Small intestine (tissue), 7 donors: ENCODE measurements around the gene PACRG. TPM values are rescaled to one million over a fixed set of nuclear protein-coding genes. Genes with fewer than 3 reads are reported as not detected.

Source experiments
- DNase-seq, 2 donors: peaks; one replicate each; pipeline versions ENCODE4 v3.0.0 to v3.0.0-alpha.2; 2013
- FAIRE-seq: peaks from 2 replicates; lab custom pipeline; 2012; peaks lifted over from hg19 to GRCh38; lab: Jason Lieb, UNC
- H3K27ac ChIP-seq, 3 donors: one replicate each; pipeline ENCODE4 v1.5.1; 2013; ENCODE audit warnings: low read length in 2 of 3, mild to moderate bottlenecking in 2 of 3, control low read depth in 1 of 3, inconsistent platforms in 1 of 3, low read depth in 1 of 3, moderate library complexity in 1 of 3
- H3K27me3 ChIP-seq, 3 donors: one replicate each; pipeline ENCODE4 v1.6.1; 2013; ENCODE audit warnings: low read length in 3 of 3, inconsistent platforms in 1 of 3; ENCODE audit not compliant: control insufficient read depth in 3 of 3, insufficient read depth in 3 of 3
- H3K36me3 ChIP-seq, 3 donors: one replicate each; pipeline ENCODE4 v1.6.1; 2013; ENCODE audit warnings: low read length in 3 of 3, inconsistent platforms in 1 of 3, low read depth in 1 of 3, mild to moderate bottlenecking in 1 of 3, moderate library complexity in 1 of 3; ENCODE audit not compliant: control insufficient read depth in 3 of 3, insufficient read depth in 2 of 3
- H3K4me1 ChIP-seq, 3 donors: one replicate each; pipeline ENCODE4 v1.6.1; 2013; ENCODE audit warnings: low read length in 2 of 3, inconsistent platforms in 1 of 3, low read depth in 1 of 3, mild to moderate bottlenecking in 1 of 3, moderate library complexity in 1 of 3; ENCODE audit not compliant: control insufficient read depth in 3 of 3, insufficient read depth in 2 of 3
- H3K4me3 ChIP-seq, 3 donors: one replicate each; pipeline ENCODE4 v1.5.1; 2013; ENCODE audit warnings: low read length in 3 of 3, control low read depth in 1 of 3, inconsistent platforms in 1 of 3, low read depth in 1 of 3, mild to moderate bottlenecking in 1 of 3, moderate library complexity in 1 of 3
- H3K9me3 ChIP-seq, 2 donors: one replicate each; pipeline ENCODE4 v1.6.1; 2013; ENCODE audit warnings: low read depth in 1 of 2, low read length in 1 of 2; ENCODE audit not compliant: control insufficient read depth in 2 of 2, insufficient read depth in 1 of 2
- WGBS, 3 donors: extraction: QIAGEN DNeasy Blood & Tissue Kit; methylation state at CpG; one replicate each; pipeline ENCODE4 v1.1.7; 2013; 5-methylcytosine and 5-hydroxymethylcytosine counted together
- polyA plus RNA-seq, 4 donors: library from polyadenylated mRNA; stranded (reverse) in 3 of 4; unstranded in 1 of 4; fragments of 200-250 nt in 3 of 4; fragments of 120-200 nt in 1 of 4; gene quantifications; one replicate each; pipeline versions ENCODE4 v1.2.1 to v1.2.3, GENCODE V29; 2013
- donor health status: healthy with polysubstance abuse.
- donor health status: control.
- donor health status: control.
- donor health status: Bipolar disorder and iron deficiency.
- donor health status: healthy.

PACRG gene
- polyA plus RNA-seq, 4 donors = 0.49 to 1.5 TPM; not detected in 2

DNA sequence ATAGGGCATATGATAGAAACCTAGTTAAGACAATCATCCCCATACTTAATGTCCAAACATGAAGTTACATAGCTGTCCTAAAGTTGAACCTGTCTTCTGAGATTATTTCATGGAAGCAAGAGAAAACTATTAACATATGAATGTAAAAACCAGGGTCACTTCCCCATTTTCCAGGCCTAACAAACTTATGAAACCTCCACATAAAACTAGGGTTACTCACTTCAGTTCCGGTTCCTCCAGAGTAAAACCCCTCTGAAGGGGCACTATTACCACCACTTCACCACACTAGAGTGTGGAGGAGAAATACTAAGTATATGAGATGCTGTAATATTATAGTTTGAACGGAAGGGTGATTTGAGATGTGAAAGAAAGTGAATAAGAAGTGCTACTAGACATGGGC, 15.1 kb upstream of the PACRG start:
- Histone ChIP-seq H3K27ac (no peak overlapping the region), H3K4me3 (no peak overlapping the region), H3K27me3 (no peaks in the 10 kb centered on the region), H3K4me1 (no peaks in the 10 kb centered on the region), H3K36me3 (no peaks in the 10 kb centered on the region), H3K9me3 (peaks cover 0 to 4% of the 10 kb centered on the region in 2 donors)
- DNase-seq (no peak), FAIRE-seq (no peak)
- 91 to 99% (median 92%) methylated on average over 2 of the region's 2 CpGs for WGBS, 3 donors

DNA sequence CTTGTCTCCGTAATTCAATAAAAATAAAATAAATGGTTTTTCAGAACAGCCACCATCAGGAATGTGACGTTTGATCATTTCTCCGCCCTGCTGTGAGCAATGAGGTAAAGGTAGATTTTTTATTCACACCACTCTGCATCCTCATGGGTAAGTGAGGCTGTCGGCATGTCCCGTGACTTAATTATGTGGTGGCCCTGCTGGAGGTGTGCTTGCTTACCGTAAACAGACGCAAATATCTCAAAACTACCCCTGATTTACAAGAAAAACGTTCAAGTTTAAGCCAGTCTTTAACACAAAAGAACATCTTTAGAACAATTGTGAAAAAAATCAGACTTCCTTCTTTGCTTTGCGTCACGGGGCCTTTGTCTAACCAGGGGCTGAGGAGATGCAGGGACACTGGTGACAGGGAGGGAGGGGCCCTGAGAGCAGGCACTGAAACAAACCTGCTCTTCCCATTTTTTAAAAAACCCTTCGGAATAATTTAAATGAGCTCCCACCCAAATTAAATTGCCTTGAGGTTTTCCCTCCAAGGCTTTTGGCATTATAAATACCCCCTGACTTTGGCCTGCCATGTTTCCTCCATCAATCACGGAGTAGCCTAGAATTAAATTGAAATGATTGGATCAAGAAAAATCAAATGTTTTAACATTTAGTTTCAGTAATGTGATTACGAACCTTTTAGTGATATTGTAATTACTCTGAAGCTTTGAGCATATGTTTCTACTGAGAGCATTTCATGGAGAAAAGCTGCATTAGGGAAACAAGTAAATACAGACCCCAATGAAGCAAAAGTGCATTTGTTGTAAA, 13.6 kb upstream of the PACRG start:
- no peak overlapping the region for H3K27ac ChIP-seq
- FAIRE-seq (no peak), DNase-seq (no peak)
- no peak overlapping the region for H3K4me3 ChIP-seq
- H3K36me3 ChIP-seq = no peaks in the 10 kb centered on the region
- peaks cover 0 to 4% of the 10 kb centered on the region in 2 donors for H3K9me3 ChIP-seq
- no peaks in the 10 kb centered on the region for H3K4me1 ChIP-seq
- WGBS, 3 donors = 79 to 87% (median 81%) methylated on average over 13 of the region's 13 CpGs
- no peaks in the 10 kb centered on the region for H3K27me3 ChIP-seq

DNA sequence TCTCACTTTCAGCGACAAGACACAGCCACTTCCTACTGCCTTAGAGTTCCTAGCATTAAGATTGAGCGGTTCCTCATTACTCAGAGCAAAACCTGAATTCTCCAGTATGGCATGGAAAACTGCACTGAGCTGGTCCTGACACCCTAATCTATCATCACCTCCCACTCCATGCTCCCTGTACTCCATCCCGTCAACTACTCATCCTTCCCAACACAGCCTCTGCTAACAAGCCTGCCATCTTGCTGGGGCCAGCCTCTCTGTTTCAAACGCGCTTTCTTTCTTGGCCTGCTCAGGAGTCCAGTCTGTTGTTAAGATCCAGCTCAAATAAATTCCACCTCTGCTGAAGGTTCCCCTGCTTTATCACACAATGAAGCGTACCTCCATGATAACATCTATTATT, 12.2 kb upstream of the PACRG start:
- Histone ChIP-seq H3K27me3 (no peaks in the 10 kb centered on the region), H3K27ac (no peak overlapping the region), H3K4me1 (no peaks in the 10 kb centered on the region), H3K36me3 (no peaks in the 10 kb centered on the region), H3K9me3 (peaks cover 0 to 4% of the 10 kb centered on the region in 2 donors), H3K4me3 (no peak overlapping the region)
- 94 to 95% (median 94%) methylated on average over 6 of the region's 6 CpGs for whole genome bisulfite sequencing, 3 donors
- FAIRE-seq (no peak), DNase-seq (no peak)

DNA sequence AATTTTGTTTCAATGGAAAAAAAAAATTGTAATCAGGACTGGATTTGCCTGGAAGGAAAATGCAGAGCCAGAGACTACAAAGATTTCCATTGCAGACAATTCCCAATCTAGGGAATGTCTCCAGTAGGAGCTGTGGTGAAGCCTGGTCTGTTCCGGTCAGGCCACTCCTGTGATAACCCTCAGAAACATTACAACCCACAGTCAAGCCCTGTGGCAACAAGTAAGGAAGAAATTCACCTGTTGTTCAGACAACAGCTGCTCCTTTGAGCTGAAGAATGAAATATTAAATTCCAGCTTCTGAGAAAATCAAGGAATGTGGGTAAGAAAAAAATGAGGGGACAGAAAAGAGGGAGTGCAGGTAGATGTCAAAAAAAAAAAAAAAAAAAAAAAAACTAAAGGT, 8.2 kb upstream of the PACRG start:
- Histone ChIP-seq H3K4me1 (peaks cover 0 to 4% (median 0%) of the 10 kb centered on the region in 3 donors), H3K27me3 (no peaks in the 10 kb centered on the region), H3K4me3 (no peak overlapping the region), H3K9me3 (peaks cover 0 to 4% of the 10 kb centered on the region in 2 donors), H3K27ac (no peak overlapping the region), H3K36me3 (no peaks in the 10 kb centered on the region)
- FAIRE-seq (no peak), DNase-seq (no peak)
- WGBS, 3 donors = 85 to 96% (median 89%) methylated on average over 1 of the region's 1 CpG

DNA sequence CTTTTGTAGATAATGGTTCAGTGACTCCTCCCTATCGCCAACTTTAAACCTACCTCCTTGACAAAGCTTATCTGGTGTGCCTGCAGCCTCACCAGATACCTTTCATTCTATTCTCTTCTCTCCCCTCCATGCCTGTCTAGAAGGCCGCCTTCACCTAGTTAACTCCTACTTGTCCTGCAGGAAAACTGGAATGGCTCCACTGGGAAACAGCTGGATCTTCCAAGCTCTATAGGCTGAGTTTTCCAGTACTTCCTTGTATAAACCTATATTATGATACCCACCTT, 6.4 kb upstream of the PACRG start:
- WGBS, 3 donors = 94 to 99% (median 97%) methylated on average over 2 of the region's 2 CpGs
- peaks cover 2 to 8% (median 5%) of the 10 kb centered on the region in 3 donors for H3K4me1 ChIP-seq
- H3K27ac ChIP-seq = no peak overlapping the region
- peaks cover 0 to 4% of the 10 kb centered on the region in 2 donors for H3K9me3 ChIP-seq
- H3K36me3 ChIP-seq = no peaks in the 10 kb centered on the region
- no peak overlapping the region for H3K4me3 ChIP-seq
- DNase-seq (no peak), FAIRE-seq (no peak)
- no peaks in the 10 kb centered on the region for H3K27me3 ChIP-seq

DNA sequence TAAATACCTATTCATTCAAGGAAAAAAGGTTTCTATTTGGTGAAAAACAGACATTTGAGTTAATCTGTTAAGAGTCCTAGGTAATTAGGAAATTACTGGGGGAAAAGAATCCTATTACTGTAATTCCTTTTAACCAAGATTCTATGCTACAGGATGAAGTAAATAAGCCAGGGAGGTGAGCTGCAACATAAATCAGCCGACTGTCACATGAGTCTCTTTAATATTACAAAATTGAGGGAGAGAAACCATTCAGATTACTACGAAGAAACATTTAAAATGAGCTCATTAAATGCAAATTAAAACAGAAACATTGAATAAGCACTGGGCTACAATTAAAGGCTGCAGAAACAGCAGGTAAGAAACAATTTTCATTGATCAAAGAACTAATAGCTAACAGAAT, 5.5 kb upstream of the PACRG start:
- H3K27ac ChIP-seq = no peak overlapping the region
- H3K4me3 ChIP-seq = no peak overlapping the region
- no peak for FAIRE-seq
- H3K36me3 ChIP-seq = no peaks in the 10 kb centered on the region
- H3K4me1 ChIP-seq = peaks cover 2 to 10% (median 5%) of the 10 kb centered on the region in 3 donors
- peaks cover 0 to under 1% of the 10 kb centered on the region in 2 donors for H3K9me3 ChIP-seq
- H3K27me3 ChIP-seq = no peaks in the 10 kb centered on the region
- WGBS, 3 donors = 77 to 91% (median 88%) methylated on average over 2 of the region's 2 CpGs
- DNase-seq = no peak

DNA sequence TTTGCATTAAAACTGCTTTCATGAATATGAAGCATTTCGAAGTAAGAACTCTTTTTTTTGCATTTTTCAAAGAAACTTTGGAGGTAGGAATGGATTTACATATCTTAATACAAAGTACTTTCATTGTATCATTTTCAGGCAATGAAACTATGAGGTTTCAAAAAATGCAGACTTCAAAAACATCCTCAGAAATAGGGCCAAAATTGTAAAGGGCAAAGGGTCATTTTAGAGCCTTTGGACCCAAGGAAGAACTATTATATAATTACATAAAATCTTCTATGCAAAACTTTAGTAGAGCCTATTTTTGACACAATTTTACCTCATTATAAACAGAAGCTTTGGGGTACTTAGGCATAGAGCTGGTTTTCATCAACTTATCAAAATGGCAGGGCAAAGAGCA, 5.1 kb upstream of the PACRG start:
- no peak for FAIRE-seq

DNA sequence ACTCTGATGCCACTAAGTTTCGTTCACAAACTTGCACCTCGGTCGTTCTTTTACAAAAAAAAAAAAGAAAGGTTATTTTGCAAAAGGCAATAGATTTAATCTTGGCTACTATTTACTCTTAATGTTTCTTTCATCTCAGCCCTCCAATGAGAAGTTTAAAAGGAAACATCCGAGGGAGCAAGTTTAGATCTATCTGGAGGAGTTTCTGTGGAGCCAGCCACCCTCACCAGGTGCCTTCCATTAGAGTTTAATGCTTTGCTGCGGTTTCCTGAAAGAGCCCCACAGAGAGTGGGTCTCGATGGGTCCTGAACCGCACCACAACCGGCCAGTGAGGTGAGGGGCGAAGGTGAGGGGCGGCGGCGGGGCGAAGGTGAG, 840 bp upstream of the PACRG start:
- Histone ChIP-seq H3K27me3 (no peaks in the 10 kb centered on the region), H3K36me3 (no peaks in the 10 kb centered on the region), H3K27ac (peak overlapping the region; percentile 80 to 96 (median 86)), H3K9me3 (no peaks in the 10 kb centered on the region), H3K4me3 (peak overlapping the region; percentile 62 to 92 (median 74)), H3K4me1 (peaks cover 2 to 14% (median 5%) of the 10 kb centered on the region in 3 donors)
- 1 to 6% (median 3%) methylated on average over 12 to 13 of the region's 13 CpGs for WGBS, 3 donors
- FAIRE-seq = no peak
- peak in 1 of 2 donors; percentile 29 for DNase-seq

More for the DNA sequence above, 5.1 kb upstream of the PACRG start:
- WGBS, 3 donors = 56 to 94% (median 84%) methylated on average over 1 of the region's 1 CpG
- H3K36me3 ChIP-seq = no peaks in the 10 kb centered on the region
- no peaks in the 10 kb centered on the region for H3K9me3 ChIP-seq
- H3K4me1 ChIP-seq = peaks cover 2 to 10% (median 5%) of the 10 kb centered on the region in 3 donors
- no peak overlapping the region for H3K27ac ChIP-seq
- no peak overlapping the region for H3K4me3 ChIP-seq
- DNase-seq = no peak
- no peaks in the 10 kb centered on the region for H3K27me3 ChIP-seq
